NCI-H1092 (cell line): ENCODE measurements around the gene DYNC2I2.
"Not testable (repeated sequence)": the region's sequence is repeated elsewhere in the genome, so short reads cannot be mapped to it uniquely, and the experiment has no call there.

ENCODE experiments used
- DNase-seq: peaks from one replicate; lab custom pipeline; 2025; lab: John Stamatoyannopoulos, UW

The DYNC2I2 gene

GRCh38 chr9:128656416-128657343, at the start of gene DYNC2I2:
DYNC2I2 (minus strand) TSS chr9:128656847; CDS start chr9:128656726, 121 bp downstream.
- DNase-seq, result peak; percentile 90

- DNase-seq, result no peak
These were observed 49.4 kb upstream of the DYNC2I2 start for GRCh38 chr9:128706045-128706444.

GRCh38 chr9:128705051-128705965, 48.7 kb upstream of the DYNC2I2 start:
- no peak for DNase-seq

GRCh38 chr9:128704356-128704670, 47.7 kb upstream of the DYNC2I2 start:
- DNase-seq, result no peak

GRCh38 chr9:128703616-128704355, 47.1 kb upstream of the DYNC2I2 start:
- no peak for DNase-seq

- peak; percentile 10 for DNase-seq
These were observed 46.4 kb upstream of the DYNC2I2 start for GRCh38 chr9:128702949-128703615.

- DNase-seq, result peak; percentile 76
These were observed 45.9 kb upstream of the DYNC2I2 start, which contains the start of gene PKN3 for GRCh38 chr9:128702445-128702948. PKN3 (plus strand) TSS chr9:128702503; CDS start chr9:128702916, 413 bp downstream.

- DNase-seq, result no peak
These were observed 44.7 kb upstream of the DYNC2I2 start for GRCh38 chr9:128701227-128701854.

- DNase-seq, result not testable (repeated sequence)
These were observed 42.6 kb upstream of the DYNC2I2 start for GRCh38 chr9:128699096-128699795.

- no peak for DNase-seq
These were observed 40.5 kb upstream of the DYNC2I2 start for GRCh38 chr9:128696923-128697707.

- DNase-seq, result no peak
These were observed 37.7 kb upstream of the DYNC2I2 start for GRCh38 chr9:128694344-128694743.

- not testable (repeated sequence) for DNase-seq
These were observed 37.1 kb upstream of the DYNC2I2 start for GRCh38 chr9:128693738-128694137.

- DNase-seq, result no peak
These were observed 34.0 kb upstream of the DYNC2I2 start for GRCh38 chr9:128690684-128691034.

GRCh38 chr9:128689820-128690683, 33.4 kb upstream of the DYNC2I2 start:
- peak; percentile 11 for DNase-seq

GRCh38 chr9:128689293-128689774, 32.7 kb upstream of the DYNC2I2 start:
- peak; percentile 58 for DNase-seq

- peak; percentile 90 for DNase-seq
These were observed 32.0 kb upstream of the DYNC2I2 start, which contains the start of gene SET for GRCh38 chr9:128688501-128689292. SET (plus strand) TSS chr9:128689222; CDS start chr9:128689583, 361 bp downstream.

- no peak for DNase-seq
These were observed 30.8 kb upstream of the DYNC2I2 start for GRCh38 chr9:128687453-128687852.
